NCI-H128 (cell line): Measurements from ENCODE around the gene TMEM9B.
"Not testable (repeated sequence)": the region's sequence is repeated elsewhere in the genome, so short reads cannot be mapped to it uniquely, and the experiment has no call there.

Experiments
- DNase-seq: peaks from one replicate; lab custom pipeline; 2025; ENCODE audit not compliant: unreplicated experiment; lab: John Stamatoyannopoulos, UW

The TMEM9B gene

DNA sequence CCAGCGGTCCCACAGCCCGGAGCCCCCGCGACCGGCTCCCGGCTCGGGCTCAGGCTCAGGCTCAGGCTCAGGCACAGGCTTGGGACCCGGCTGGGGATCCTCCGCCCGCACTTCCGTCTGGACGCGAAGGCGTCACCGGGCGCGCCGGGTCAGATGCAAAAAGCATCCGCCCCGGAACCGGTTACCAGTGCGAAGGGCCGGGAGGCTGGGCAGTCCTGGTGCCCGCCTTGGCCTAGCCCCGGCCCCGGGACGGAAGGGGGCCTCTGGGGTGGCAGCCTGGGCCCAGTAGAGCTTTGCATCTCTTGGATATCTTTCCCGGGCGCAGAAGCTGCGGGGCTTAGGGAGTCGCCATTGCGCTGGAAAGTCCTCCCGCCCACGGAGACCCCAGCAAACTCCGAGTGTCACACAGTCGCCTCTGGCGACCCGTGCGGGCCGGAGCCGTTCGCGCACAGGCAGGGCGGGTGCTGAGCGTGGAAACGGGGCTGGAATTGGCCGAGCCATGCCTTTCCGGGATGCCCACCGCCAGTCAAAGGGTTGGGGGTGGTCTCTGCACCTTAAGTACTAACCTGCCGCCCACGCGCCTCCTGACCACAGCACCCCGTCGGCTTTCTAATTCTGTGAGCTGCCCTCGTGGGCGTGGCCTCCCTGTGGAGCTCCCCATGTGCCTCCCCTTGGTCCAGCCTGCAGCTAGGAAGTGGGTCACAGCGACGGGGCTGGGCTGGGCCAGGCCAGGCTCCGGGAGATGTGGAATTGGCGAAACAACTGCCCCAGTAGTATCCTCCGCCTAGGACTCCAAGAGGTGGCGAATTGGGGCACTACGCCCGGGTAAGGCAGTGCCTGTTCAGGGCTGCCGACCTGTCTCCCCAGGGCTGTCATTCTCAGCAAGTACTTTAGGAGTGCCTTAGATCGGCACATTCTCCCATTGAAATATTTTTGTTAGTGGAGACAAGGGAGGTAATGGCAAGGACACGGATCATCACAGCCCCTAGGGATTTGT, at the start of gene TMEM9B:
TMEM9B (minus strand) TSS at position 119 of the 997 bp plus-strand sequence. CDS start 129 bp downstream, outside the sequence.
- DNase-seq = peak; percentile 72

DNA sequence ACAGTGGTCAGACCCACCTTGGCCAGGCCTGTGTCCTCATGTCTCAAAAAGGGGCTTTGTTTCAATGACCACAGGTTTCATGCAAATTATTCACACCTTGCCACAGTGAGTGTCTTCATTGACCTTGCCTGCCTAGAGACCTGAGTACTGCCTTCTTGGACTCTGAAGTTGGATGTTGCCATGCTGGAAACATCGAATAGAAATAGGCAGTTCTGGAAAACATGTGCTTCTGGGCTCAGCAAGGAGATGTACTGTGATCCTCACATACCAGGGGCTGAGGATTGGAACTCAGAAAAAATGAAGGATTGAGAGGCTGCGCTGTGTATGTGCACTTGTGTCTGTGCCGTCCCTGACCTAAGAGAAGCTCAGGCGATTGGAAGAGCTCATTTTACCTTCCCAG, 49.1 kb upstream of the TMEM9B start:
- no peak for DNase-seq

DNA sequence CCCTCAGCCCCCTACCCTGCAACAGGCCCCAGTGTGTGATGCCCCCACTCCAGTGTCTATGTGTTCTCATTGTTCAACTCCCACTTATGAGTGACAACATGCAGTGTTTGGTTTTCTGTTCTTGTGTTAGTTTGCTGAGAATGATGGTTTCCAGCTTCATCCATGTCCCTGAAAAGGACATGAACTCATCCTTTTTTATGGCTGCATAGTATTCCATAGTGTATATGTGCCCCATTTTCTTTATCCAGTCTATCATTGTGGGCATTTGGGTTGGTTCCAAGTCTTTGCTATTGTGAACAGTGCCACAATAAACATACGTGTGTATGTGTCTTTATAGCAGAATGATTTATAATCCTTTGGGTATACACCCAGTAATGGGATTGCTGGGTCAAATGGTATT, 45.3 kb upstream of the TMEM9B start:
- not testable (repeated sequence) for DNase-seq

- no peak for DNase-seq
Observed at GRCh38 chr11:9008661-9009060, 44.4 kb upstream of the TMEM9B start.

DNA sequence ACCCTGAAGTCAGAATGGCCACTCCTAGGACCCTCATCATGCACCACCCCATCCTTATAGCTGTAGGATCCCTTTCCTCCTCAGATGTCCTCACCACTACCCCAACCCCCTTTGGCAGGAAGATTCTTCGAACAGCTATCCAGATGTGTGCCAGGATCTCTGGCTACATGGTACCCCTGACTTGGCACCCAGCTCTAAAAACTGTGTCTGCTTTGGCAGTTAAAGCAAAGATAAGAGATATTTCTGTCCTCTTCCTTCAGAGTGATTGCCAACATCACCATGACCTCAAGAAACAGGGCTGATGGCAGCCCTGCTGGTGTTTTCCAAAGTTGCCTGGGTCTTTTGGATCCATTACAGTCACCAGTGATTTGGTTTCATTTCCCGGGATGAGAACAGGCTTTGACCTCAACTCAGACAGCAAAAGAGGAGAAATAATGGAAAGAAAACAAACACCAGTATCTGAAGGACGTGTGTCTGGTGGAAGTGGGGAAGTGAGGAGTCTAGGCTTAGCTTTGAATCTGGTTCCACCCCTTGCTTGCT, 43.8 kb upstream of the TMEM9B start:
- no peak for DNase-seq

DNA sequence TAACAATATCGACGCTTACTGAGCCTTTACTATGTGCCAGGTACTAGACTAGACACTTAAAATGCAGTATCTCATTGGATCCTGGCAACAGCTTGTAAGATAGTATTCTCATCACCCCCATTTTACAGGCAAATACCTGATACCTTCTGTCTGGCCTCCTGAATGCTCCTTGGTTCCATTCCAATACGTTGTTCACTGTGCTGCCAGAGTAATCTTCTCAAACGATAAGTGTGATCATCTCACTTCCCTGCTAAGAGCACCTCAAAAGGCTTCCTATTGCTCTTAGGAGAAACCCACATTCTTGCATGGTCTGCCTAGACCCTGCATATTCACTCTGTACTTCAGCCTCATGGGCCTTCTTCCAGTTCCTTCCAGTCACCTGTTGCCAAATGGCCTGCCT, 40.8 kb upstream of the TMEM9B start:
- no peak for DNase-seq

DNA sequence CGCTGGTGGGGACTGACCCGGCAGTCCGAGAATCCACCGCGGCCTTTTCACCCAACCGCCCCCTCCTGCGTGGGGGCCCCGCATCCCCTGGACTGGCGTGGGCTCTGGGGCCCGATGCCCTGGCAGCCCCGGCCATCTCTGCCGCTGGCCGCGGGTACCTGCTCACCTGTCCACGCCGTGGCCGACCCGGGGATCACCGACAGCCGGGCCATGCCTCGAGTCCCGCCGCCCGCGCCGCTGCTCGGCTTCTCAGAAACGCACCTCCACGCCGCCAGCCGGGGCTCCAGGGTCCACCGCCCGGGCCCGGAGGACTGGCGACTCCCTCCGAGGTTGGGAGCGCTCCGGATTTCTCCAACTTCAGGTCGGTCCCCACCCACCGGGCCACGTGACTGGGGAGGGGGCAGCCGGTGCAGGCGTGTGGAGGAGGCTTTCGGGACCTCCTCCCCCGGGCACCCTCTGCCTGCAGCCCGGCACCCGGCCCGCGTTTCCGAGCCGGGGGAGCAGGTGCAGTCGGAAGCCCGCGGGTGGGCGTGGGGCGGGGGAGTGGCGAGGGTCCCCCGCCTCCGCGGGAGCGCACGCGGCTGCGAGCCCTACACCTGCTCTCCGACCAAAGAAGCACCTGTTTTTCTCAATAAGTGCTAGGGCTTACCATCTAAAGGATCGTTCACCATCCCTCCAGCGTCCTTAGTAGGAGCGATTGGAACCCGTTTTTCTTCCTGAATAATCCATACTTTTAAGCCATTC, 40.1 kb upstream of the TMEM9B start:
- peak; percentile 13 for DNase-seq

DNA sequence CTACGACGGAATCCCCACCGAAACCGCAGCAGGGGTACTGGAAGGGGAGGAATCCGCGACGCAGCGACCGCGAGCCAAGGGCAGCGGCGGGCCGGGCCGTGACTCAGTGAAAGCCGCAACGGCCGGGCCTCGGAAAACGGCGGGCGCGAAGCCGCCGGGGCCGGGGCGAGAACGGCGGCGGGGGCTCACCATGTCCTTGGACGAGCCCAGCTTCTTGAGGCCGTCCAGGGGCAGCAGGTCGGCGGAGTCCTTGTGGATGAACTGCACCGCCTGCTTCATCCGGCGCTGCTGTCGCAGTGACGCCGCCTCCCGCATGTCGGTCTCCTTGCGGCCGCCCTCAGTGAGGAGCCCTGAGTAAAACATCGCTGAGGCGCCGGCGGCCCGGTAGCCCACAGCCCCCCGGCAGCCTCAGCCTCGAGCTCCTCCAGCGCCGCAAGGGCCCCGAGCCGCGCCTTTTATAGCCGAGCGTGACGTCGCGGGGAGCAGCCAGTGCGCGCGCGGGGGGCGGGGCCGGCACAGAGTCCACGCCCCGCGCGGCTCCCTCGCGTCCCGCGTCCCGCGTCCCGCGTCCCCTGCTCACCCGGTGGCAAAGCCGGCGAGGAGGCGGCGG, 39.4 kb upstream of the TMEM9B start, which contains the start of gene NRIP3:
NRIP3 (minus strand) TSS at position 429 of the 610 bp plus-strand sequence; CDS start at position 363, 66 bp downstream.
- DNase-seq = peak; percentile 60

- DNase-seq = no peak
Observed at GRCh38 chr11:9002920-9003572, 38.8 kb upstream of the TMEM9B start.

GRCh38 chr11:9001736-9002135, 37.5 kb upstream of the TMEM9B start:
- DNase-seq = no peak

- DNase-seq = no peak
Observed at GRCh38 chr11:8998017-8998416, 33.8 kb upstream of the TMEM9B start.

DNA sequence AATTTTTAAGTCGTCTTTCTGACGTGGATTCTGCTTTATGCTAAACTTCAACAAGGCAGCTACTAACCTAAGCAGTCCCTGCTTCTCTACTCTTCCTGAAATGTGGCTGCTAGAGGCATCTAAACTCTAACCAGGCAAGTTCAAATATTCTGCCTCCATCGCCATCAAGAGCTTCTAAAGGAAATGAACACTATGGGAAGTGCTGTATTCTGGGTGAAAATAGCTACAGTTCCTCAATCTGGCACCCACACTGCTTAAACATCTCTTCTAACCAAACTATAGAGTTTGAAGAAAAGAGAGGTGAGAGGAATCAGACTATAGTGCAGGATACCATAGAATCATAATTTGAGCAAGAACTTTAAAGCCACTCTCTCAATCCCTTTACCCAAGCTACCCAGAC, 33.2 kb upstream of the TMEM9B start:
- DNase-seq = no peak

GRCh38 chr11:8989453-8989852, 25.2 kb upstream of the TMEM9B start:
- DNase-seq = no peak

DNA sequence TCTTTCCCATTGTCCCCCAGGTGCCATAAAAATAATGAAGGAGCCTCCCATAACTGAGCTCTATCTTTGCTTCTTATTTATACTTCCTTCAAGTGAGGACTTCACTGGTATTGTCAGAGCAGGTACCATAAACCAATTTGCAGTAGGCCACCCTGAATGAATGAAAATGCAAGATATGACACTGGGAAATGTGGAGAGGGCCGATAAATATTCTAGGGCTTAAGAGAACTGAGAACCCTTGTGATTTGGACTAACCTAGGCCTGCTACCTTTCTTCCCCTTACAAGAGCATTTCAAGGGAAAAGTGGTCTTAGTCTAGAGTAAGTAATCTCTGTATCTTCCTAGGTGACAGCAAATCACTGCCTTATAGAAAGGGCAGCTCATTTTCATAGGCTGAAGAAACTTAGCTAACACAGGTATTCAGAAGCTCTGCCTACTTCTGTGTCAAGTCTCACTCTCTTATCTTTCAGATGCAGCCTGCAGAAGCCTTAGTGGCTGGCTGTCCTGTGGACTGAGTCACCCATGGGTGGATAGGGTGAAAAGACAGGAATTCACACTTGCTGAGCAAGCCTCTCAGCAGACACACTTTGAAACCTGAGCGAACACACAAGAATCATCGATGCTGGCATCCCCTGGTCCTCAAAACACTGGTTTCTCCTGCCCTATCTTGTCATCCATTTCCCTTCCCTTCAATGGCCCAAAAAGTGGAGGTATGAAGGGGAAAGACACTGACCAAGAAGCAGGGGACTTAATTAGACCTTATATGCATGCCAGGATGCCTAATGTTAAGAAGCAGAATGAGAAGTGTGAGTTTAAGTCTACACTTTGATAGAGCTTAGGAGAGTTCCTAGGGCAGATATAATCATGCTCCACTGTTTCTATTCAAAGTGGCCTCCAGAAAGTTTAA, 24.3 kb upstream of the TMEM9B start:
- no peak for DNase-seq

DNA sequence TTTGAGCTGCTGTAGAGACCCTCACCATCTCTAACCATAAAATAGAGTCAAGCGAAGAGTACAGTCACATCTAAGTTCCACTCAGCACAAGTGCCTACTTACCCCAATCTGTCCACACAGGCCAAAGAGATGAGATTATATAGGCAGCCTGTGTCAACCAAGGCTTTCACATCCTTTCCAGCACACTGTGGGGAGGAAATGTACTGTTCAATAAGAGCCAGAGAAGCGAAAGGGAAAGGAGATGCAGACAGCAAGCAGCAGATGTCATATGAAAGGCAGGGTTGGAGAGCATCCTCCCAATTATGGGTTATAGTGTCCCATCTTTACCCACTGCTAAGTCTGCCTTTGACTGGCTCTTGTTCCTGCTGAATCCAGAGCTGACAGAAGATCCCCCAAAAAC, 23.2 kb upstream of the TMEM9B start:
- DNase-seq = no peak

DNA sequence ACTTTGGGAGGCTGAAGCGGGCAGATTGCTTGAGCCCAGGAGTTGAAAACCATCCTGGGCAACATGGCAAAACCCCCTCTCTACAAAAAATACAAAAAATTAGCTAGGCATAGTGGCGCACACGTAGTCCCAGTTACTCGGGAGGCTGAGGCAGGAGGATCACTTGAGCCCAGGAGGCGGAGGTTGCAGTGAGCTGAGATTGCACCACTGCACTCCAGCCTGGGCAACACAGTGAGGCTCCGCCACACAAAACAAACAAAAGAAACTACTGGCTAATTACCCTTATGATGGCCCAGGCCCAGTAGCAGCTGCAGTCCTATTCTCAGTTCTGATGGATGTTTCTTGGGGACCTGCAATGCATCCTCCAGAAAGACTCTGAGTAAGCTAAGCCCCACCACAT, 22.5 kb upstream of the TMEM9B start:
- not testable (repeated sequence) for DNase-seq

DNA sequence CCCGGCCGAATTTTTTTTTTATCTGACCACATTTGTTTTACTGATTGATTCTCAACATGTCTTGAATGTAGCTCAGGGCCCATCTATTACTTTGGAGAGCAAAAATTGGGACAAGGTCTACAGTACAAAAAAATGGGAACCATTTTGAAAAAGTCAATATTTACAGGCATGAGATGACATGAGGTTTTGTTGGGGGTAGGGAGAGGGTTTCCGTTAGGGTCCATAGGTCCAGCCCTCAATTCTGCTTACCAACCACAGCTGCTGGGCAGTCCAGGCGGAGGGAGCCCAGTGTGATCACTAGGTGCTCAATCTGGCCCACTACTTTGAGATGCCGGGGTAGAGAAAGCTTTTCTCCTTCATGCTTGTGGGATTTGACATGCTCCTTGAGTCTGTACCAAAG, 21.2 kb upstream of the TMEM9B start:
- DNase-seq = no peak

DNA sequence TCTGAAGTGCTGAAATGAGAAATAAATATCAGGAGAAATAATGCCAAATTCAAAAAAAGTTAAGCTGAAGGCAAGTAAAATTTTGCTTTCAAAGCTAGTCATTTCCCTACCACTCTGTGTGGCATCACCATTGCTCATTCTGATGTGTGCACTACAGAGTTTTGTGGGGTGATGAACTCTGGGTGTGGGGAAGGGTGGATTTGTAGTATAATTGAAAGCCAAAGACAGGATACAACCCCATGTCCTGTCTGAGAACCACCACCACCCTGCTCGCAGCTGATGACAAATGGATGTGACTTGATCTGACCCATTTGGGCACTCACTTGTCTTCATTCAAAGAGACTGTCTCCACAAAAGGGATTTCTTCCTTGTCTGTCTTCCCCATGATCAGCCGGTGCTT, 19.3 kb upstream of the TMEM9B start:
- DNase-seq = no peak

GRCh38 chr11:8980485-8980884, 16.2 kb upstream of the TMEM9B start:
- DNase-seq = no peak

DNA sequence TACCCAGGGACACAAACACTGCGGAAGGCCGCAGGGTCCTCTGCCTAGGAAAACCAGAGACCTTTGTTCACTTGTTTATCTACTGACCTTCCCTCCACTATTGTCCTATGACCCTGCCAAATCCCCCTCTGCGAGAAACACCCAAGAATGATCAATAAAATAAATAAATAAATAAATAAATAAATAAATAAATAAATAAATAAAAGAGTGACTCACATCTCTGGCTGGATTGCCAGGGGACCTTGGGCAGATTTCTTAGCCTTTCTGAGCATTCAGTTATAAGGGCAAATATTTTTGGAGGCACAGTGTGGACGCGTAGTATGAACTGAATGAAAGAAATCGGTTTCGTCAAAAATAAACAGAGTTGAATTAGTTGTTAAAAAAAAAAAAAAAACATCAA, 15.1 kb upstream of the TMEM9B start:
- DNase-seq = not testable (repeated sequence)
